IPS-NIHi11 (cell line): ENCODE measurements around the gene RNU5B-1.
A peak's percentile ranks its signal among the peaks of the same experiment; 100 is the strongest.

Experiments
- DNase-seq: peaks from one replicate; pipeline ENCODE4 v3.0.0; 2012; ENCODE audit warnings: mixed read lengths, low spot score

Gene RNU5B-1

GRCh38 chr15:65328506-65329287 lies 24.2 kb downstream of the RNU5B-1 start:
- DNase-seq = peak; percentile 17

GRCh38 chr15:65329288-65329983 lies 25.0 kb downstream of the RNU5B-1 start:
- peak; percentile 6 for DNase-seq

GRCh38 chr15:65329984-65330735 lies 25.7 kb downstream of the RNU5B-1 start:
- DNase-seq = peak; percentile 26

GRCh38 chr15:65330934-65331645 lies 26.6 kb downstream of the RNU5B-1 start:
- peak; percentile 76 for DNase-seq

GRCh38 chr15:65331811-65332210 lies 27.3 kb downstream of the RNU5B-1 start:
- peak; percentile 3 for DNase-seq

GRCh38 chr15:65332391-65333147 lies 28.1 kb downstream of the RNU5B-1 start:
- DNase-seq = peak; percentile 20

- peak; percentile 24 for DNase-seq
Observed at GRCh38 chr15:65333148-65333820, 28.8 kb downstream of the RNU5B-1 start.

- peak; percentile 28 for DNase-seq
Observed at GRCh38 chr15:65333856-65334255, 29.4 kb downstream of the RNU5B-1 start.

GRCh38 chr15:65334586-65335231 lies 30.2 kb downstream of the RNU5B-1 start:
- DNase-seq = peak; percentile 68

GRCh38 chr15:65335278-65336055 lies 31.0 kb downstream of the RNU5B-1 start:
- no peak for DNase-seq

GRCh38 chr15:65336493-65337435 lies 32.3 kb downstream of the RNU5B-1 start:
- DNase-seq = peak; percentile 56

GRCh38 chr15:65337436-65338070 lies 33.1 kb downstream of the RNU5B-1 start:
- DNase-seq = peak; percentile 15

- DNase-seq = peak; percentile 12
Observed at GRCh38 chr15:65338366-65338765, 33.9 kb downstream of the RNU5B-1 start.

- DNase-seq = no peak
Observed at GRCh38 chr15:65338823-65339222, 34.3 kb downstream of the RNU5B-1 start.

GRCh38 chr15:65339416-65339815 lies 34.9 kb downstream of the RNU5B-1 start:
- no peak for DNase-seq

- peak; percentile 60 for DNase-seq
Observed at GRCh38 chr15:65339920-65340319, 35.4 kb downstream of the RNU5B-1 start.

GRCh38 chr15:65342493-65342892 lies 38.0 kb downstream of the RNU5B-1 start:
- peak; percentile 48 for DNase-seq
